Muscle of back (tissue), 11 donors: ENCODE data around the gene AP1S3. TPM values are rescaled to one million over a fixed set of nuclear protein-coding genes. Genes with fewer than 3 reads are reported as not detected.

Source experiments
- DNase-seq, 3 donors: peaks; one replicate each; pipeline versions ENCODE4 v3.0.0 to v3.0.0-alpha.2; 2013
- polyA plus RNA-seq, 10 donors: library from polyadenylated mRNA; unstranded; fragments of 120-200 nt; gene quantifications; one replicate each; pipeline ENCODE4 v1.2.1, GENCODE V29; 2013; ENCODE audit not compliant: insufficient read length in 10 of 10

Gene AP1S3
- polyA plus RNA-seq, 10 donors: 0.35 to 1.3 (median 0.81) TPM

- peak in 1 of 3 donors; percentile 37 for DNase-seq
Observed at GRCh38 chr2:223724861-223725260, 112.5 kb downstream of the AP1S3 start.

DNA sequence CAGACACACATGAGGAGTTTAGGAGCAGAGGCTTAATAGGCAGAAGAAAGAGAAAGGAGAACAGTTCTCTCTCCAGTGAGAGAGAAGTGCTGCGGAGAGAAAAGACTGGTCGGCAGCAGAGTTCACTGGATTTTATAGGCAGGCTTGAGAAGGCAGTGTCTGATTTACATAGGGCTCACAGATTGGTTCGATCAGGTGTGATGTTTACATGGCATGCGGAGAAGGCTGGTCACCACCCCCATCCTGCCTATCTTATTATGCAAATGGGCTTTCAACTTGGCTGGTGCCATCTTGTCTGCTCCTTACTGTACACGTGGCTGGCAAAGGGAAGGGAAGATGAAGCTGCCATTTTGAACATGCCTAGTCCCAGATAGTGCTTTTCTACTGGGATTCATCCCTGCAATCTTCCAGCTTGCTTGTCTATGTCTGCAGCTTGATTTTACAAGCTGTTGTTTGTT, 113.4 kb downstream of the AP1S3 start:
- DNase-seq: no peak

GRCh38 chr2:223722226-223722625, 115.2 kb downstream of the AP1S3 start:
- no peak for DNase-seq

DNA sequence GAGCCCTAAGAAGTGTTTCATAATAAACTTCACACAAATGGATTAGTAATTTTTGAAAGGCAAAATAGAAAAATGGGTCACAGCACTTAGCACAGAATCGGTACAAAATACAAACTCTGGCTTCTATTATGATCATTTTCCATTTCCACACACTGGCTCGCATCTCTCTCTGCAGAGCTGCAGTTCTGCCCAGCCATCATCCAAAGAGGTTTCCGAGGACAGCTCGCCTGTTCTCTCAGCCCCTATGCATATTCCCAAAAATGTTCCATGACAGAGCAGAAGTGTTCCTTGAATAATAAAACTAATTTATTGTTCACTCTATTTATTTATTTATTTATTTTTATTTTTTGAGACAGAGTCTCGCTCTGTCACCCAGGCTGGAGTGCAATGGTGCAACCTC, 115.6 kb downstream of the AP1S3 start:
- no peak for DNase-seq

GRCh38 chr2:223720367-223720766, 117.0 kb downstream of the AP1S3 start:
- no peak for DNase-seq

DNA sequence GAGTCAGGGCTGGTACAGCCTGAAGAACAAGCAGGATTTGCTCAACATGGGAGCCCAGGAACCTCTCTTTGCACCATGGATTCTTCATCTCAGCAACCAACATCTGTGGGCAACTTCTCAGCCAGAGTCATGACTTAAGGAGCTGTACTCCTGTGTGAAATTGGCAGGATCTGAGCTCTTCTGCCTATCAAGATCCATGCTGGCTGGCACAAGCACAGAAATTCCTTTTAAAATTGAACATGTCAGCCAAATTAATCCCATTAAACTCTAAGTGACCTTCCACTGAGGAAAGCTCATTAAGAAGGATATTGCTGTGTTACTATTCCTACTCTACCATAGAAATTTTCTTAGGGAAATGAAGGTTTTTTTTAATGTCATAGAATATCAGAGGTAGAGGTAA, 124.7 kb downstream of the AP1S3 start:
- DNase-seq: no peak

GRCh38 chr2:223711596-223712326, 125.6 kb downstream of the AP1S3 start:
- DNase-seq: no peak

Other genes starting within 250 kb of the AP1S3 start
- under 1 TPM in 7 of 10 donors, not detected in 3; 0.05 to 0.21 (median 0.12) TPM for gene SCG2, start 235.2 kb downstream of the AP1S3 start, polyA plus RNA-seq
- gene WDFY1, start 107.8 kb upstream of the AP1S3 start, polyA plus RNA-seq: 10 to 100 TPM; 26.7 to 35.2 (median 31.4) TPM
- gene MRPL44, start 119.9 kb upstream of the AP1S3 start, polyA plus RNA-seq: 10 to 100 TPM; 22.8 to 29.3 (median 25.5) TPM
- 100 to 1,000 TPM in 6 of 10 donors, 10 to 100 TPM in 4; 71.1 to 127 (median 101) TPM for gene SERPINE2, start 201.7 kb upstream of the AP1S3 start, polyA plus RNA-seq